ENCODE results near the gene VNN1.

VNN1 gene

GRCh38 chr6:132713352-132714134 lies at the start of gene VNN1:
Gene VNN1 (minus strand): TSS chr6:132714055. CDS start chr6:132714035, 20 bp downstream.
- DNase-seq (ENCODE audit: low read depth) = peak; percentile 37
- H3K4me3 ChIP-seq (ENCODE audit: low read length) = no peak within 1 kb of the TSS
- no peak for TF ChIP-seq CTCF (conservative IDR thresholded peaks at IDR 0.05; ENCODE audit: low read length)

GRCh38 chr6:132763269-132763668 lies 49.4 kb upstream of the VNN1 start:
- H3K4me3 ChIP-seq (ENCODE audit: low read length) = no peak overlapping the region
- no peak for DNase-seq (ENCODE audit: low read depth)

GRCh38 chr6:132760256-132760655 lies 46.4 kb upstream of the VNN1 start:
- no peak overlapping the region for H3K4me3 ChIP-seq (ENCODE audit: low read length)
- DNase-seq (ENCODE audit: low read depth) = no peak
- TF ChIP-seq CTCF (conservative IDR thresholded peaks at IDR 0.05; ENCODE audit: low read length) = no peak

More at GRCh38 chr6:132763269-132763668, 49.4 kb upstream of the VNN1 start:
- no peak for TF ChIP-seq CTCF (conservative IDR thresholded peaks at IDR 0.05; ENCODE audit: low read length)

- no peak for DNase-seq (ENCODE audit: low read depth)
- no peak overlapping the region for H3K4me3 ChIP-seq (ENCODE audit: low read length)
- no peak for TF ChIP-seq CTCF (conservative IDR thresholded peaks at IDR 0.05; ENCODE audit: low read length)
Measured at GRCh38 chr6:132758689-132759088, 44.8 kb upstream of the VNN1 start.

GRCh38 chr6:132752255-132752654 lies 38.4 kb upstream of the VNN1 start:
- no peak for DNase-seq (ENCODE audit: low read depth)
- no peak for TF ChIP-seq CTCF (conservative IDR thresholded peaks at IDR 0.05; ENCODE audit: low read length)

GRCh38 chr6:132751828-132752227 lies 38.0 kb upstream of the VNN1 start:
- no peak for TF ChIP-seq CTCF (conservative IDR thresholded peaks at IDR 0.05; ENCODE audit: low read length)
- H3K4me3 ChIP-seq (ENCODE audit: low read length) = no peak overlapping the region
- DNase-seq (ENCODE audit: low read depth) = no peak

More at GRCh38 chr6:132752255-132752654, 38.4 kb upstream of the VNN1 start:
- H3K4me3 ChIP-seq (ENCODE audit: low read length) = no peak overlapping the region

- no peak for DNase-seq (ENCODE audit: low read depth)
- no peak overlapping the region for H3K4me3 ChIP-seq (ENCODE audit: low read length)
- TF ChIP-seq CTCF (conservative IDR thresholded peaks at IDR 0.05; ENCODE audit: low read length) = no peak
Measured at GRCh38 chr6:132751306-132751705, 37.5 kb upstream of the VNN1 start.

Data from AG10803 (cell line).